IPS DF 6.9 (cell line): ENCODE measurements around the gene PIK3R2.

Experiments used
- DNase-seq: peaks from one replicate; pipeline ENCODE4 v3.0.0-alpha.2; 2013; ENCODE audit warnings: low read depth, low spot score
- H3K27ac ChIP-seq: one replicate; pipeline ENCODE4 v1.5.1; 2013; ENCODE audit warnings: low read length, control low read depth
- H3K27me3 ChIP-seq: 2 replicates; pipeline ENCODE4 v1.6.1; 2013; ENCODE audit warnings: mild to moderate bottlenecking, low read length; ENCODE audit not compliant: control insufficient read depth, insufficient read depth
- H3K36me3 ChIP-seq: 2 replicates; pipeline ENCODE4 v1.6.1; 2013; ENCODE audit warnings: low read length; ENCODE audit not compliant: control insufficient read depth, insufficient read depth
- H3K4me1 ChIP-seq: 2 replicates; pipeline ENCODE4 v1.6.1; 2013; ENCODE audit warnings: low read length; ENCODE audit not compliant: control insufficient read depth, insufficient read depth
- H3K4me3 ChIP-seq: 2 replicates; pipeline ENCODE4 v1.5.1; 2013; ENCODE audit warnings: mild to moderate bottlenecking, low read length
- H3K9me3 ChIP-seq: 2 replicates; pipeline ENCODE4 v1.6.1; 2013; ENCODE audit warnings: low read length, inconsistent platforms; ENCODE audit not compliant: control insufficient read depth, insufficient read depth
- WGBS: extraction: QIAGEN DNeasy Blood & Tissue Kit; methylation state at CpG from one replicate; pipeline ENCODE4 v1.1.7; 2013; ENCODE audit warnings: mixed read lengths, missing lambda C conversion rate; ENCODE audit not compliant: insufficient read length, insufficient coverage; 5-methylcytosine and 5-hydroxymethylcytosine counted together

Gene PIK3R2

DNA sequence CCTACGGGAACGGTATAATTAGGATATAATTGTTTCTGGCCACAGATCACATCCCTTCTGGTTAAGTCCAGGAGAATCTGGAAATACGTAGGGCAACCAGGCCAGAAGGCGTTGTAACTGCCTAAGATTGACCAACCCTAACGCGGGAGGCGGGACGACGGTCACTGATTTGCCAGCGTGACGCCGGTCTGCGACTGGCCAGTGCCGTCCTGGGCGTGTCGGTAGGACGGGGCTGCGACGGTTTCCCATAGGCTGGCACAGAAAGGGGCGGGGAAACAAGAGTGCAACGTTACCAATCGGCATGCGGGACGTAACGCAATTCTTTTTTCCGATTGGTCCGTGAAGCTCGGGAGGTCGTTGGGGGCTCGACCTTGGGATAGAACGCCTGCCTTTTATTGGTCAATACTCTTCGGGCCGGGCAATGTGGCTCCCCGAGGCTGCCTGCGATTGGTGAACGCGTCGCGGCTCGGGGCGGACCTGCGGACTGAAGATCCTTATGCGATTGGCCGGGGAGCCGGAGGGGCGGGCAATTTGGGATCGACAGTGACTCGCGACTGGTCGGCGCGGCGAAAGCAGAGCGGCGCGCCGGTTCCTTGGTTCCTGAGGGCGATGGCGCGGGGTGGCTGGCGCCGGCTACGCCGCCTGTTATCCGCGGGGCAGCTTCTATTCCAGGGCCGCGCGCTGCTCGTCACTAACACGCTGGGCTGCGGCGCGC lies 39.9 kb downstream of the PIK3R2 start, which contains the start of gene MPV17L2:
MPV17L2 (plus strand) TSS at position 546 of the 715 bp plus-strand sequence; CDS start at position 610, 64 bp downstream.
- H3K27me3 ChIP-seq = no peaks in the 10 kb centered on the region
- H3K27ac ChIP-seq = no peak within 1 kb of the TSS
- H3K4me3 ChIP-seq = peak within 1 kb of the TSS; percentile 75
- no CpG with 5 or more reads among the region's 74 CpGs for WGBS
- DNase-seq = peak; percentile 100
- H3K9me3 ChIP-seq = no peaks in the 10 kb centered on the region
- peaks cover 2% of the 10 kb centered on the region for H3K4me1 ChIP-seq
- peaks cover 6% of the 10 kb centered on the region for H3K36me3 ChIP-seq

DNA sequence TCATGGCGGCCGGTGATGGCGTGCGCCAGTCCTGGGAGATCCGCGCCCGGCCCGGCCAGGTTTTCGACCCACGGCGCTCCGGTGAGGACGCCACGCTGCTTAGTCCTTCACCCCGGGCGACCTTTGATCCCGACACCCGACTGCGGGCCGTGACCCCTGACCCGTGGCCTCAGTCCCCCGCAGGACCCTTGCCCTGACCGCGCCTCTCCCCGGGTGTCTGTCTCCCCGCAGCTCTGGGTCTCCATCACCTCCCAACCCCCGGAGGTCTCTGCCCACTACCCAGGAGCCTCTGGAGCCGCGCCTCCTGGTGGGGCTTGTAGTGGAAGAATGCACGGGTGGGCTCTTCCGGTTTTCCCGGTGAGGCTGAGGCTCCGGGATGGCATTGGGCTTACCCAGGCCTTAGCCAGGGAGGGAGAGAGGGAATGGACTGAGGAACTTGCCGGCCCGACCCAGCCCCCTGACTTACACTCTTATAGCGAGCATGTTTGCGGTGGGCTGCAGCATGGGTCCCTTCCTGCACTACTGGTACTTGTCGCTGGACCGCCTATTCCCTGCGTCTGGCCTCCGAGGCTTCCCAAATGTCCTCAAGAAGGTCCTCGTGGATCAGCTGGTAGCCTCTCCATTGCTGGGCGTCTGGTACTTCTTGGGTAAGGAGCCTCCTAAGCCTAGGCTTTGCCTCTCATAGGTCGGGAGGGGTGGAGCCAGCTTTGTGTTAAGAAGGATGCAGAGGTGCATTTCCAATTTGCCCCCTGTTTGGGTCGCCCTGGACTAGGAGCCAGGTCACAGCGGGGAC lies 40.6 kb downstream of the PIK3R2 start:
- H3K9me3 ChIP-seq = no peaks in the 10 kb centered on the region
- no CpG with 5 or more reads among the region's 46 CpGs for WGBS
- H3K4me1 ChIP-seq = peaks cover 2% of the 10 kb centered on the region
- no peak overlapping the region for H3K27ac ChIP-seq
- H3K36me3 ChIP-seq = peaks cover 13% of the 10 kb centered on the region
- no peaks in the 10 kb centered on the region for H3K27me3 ChIP-seq
- DNase-seq = no peak
- H3K4me3 ChIP-seq = peak overlapping the region; percentile 75

DNA sequence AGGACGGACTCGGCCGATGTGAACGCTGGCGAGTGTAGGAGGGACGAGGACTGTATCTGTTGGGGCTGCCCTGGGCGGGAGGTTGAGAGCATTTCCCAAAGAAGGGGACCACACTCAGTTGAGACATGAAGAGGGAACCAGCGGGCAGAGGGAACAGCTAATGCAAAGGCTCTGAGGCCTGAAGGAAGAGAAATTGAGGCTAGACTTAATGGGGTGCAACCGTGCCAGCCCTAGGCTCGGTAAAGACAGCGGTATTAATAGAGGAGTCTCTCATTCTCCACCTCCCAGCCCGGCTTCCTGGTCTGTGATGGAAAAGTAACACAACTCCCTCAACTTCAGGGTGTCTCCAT lies 41.2 kb downstream of the PIK3R2 start:
- WGBS = no CpG with 5 or more reads among the region's 12 CpGs
- no peaks in the 10 kb centered on the region for H3K27me3 ChIP-seq
- DNase-seq = no peak
- H3K36me3 ChIP-seq = peaks cover 16% of the 10 kb centered on the region
- no peaks in the 10 kb centered on the region for H3K9me3 ChIP-seq
- H3K4me3 ChIP-seq = peak overlapping the region; percentile 75; the same call in 1 of the 2 replicates
- no peak overlapping the region for H3K27ac ChIP-seq
- H3K4me1 ChIP-seq = peaks cover 2% of the 10 kb centered on the region

GRCh38 chr19:18194554-18195238 lies 41.7 kb downstream of the PIK3R2 start:
- WGBS = no CpG with 5 or more reads among the region's 27 CpGs
- Histone ChIP-seq H3K27ac (no peak overlapping the region), H3K27me3 (no peaks in the 10 kb centered on the region), H3K4me1 (peaks cover 2% of the 10 kb centered on the region), H3K36me3 (peaks cover 16% of the 10 kb centered on the region), H3K4me3 (peak overlapping the region; percentile 1; the same call in 1 of the 2 replicates), H3K9me3 (no peaks in the 10 kb centered on the region)
- DNase-seq = no peak

GRCh38 chr19:18196511-18196845 lies 43.5 kb downstream of the PIK3R2 start:
- H3K36me3 ChIP-seq = peaks cover 16% of the 10 kb centered on the region
- DNase-seq = no peak
- H3K27ac ChIP-seq = no peak overlapping the region
- WGBS = no CpG with 5 or more reads among the region's 7 CpGs
- H3K4me3 ChIP-seq = no peak overlapping the region
- no peaks in the 10 kb centered on the region for H3K9me3 ChIP-seq
- peaks cover 2% of the 10 kb centered on the region for H3K4me1 ChIP-seq
- H3K27me3 ChIP-seq = no peaks in the 10 kb centered on the region

GRCh38 chr19:18197306-18197705 lies 44.3 kb downstream of the PIK3R2 start:
- no peak overlapping the region for H3K27ac ChIP-seq
- H3K27me3 ChIP-seq = no peaks in the 10 kb centered on the region
- no peak for DNase-seq
- no CpG with 5 or more reads among the region's 18 CpGs for WGBS
- H3K36me3 ChIP-seq = peaks cover 16% of the 10 kb centered on the region
- no peaks in the 10 kb centered on the region; the same call in 1 of the 2 replicates for H3K4me1 ChIP-seq
- no peak overlapping the region for H3K4me3 ChIP-seq
- no peaks in the 10 kb centered on the region for H3K9me3 ChIP-seq

GRCh38 chr19:18197941-18198340 lies 45.0 kb downstream of the PIK3R2 start:
- Histone ChIP-seq H3K4me3 (no peak overlapping the region), H3K36me3 (peaks cover 16% of the 10 kb centered on the region), H3K4me1 (no peaks in the 10 kb centered on the region; the same call in none of the 2 replicates), H3K27ac (no peak overlapping the region), H3K9me3 (no peaks in the 10 kb centered on the region), H3K27me3 (no peaks in the 10 kb centered on the region)
- WGBS = no CpG with 5 or more reads among the region's 6 CpGs
- no peak for DNase-seq

DNA sequence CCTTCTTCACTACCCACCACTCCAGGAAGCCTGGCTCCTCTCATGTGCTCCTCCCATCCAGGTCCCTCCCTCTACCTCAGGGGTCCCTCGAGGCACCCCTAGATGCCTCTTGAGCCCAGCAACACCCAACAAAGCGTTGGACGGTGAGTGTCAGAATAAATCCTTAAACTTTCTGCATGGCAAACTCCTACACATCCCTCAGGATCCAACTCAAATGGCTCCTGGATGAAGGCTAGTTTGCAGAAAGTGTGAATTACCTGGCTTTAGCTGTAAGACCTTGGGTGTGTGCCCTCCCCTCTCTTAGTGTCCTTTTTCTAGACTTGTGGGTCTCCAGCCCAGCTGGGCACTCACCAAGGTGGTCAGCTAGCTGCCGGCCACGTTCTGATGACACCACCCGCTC lies 45.4 kb downstream of the PIK3R2 start:
- H3K36me3 ChIP-seq = peaks cover 16% of the 10 kb centered on the region
- no CpG with 5 or more reads among the region's 6 CpGs for WGBS

DNA sequence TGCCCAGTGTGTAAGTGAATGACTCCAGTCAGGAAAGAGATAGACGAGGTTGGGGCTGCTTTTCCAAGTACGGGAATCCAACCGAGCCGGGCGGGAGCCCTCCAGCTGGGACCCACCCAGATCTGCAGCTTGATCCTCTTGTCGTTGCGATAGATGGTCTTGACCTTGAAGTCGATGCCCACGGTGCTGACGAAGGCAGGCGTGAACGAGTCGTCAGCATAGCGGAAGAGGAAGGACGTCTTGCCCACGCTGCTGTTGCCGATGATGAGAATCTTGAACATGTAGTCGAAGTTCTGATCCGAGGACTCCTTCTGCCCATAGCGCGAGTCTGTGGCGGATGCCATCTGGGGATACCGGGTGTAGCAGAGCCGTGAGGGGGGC lies 49.4 kb downstream of the PIK3R2 start:
- no peaks in the 10 kb centered on the region for H3K27me3 ChIP-seq
- no peak for DNase-seq
- H3K9me3 ChIP-seq = no peaks in the 10 kb centered on the region
- no peak overlapping the region for H3K4me3 ChIP-seq
- WGBS = no CpG with 5 or more reads among the region's 24 CpGs
- no peak overlapping the region for H3K27ac ChIP-seq
- peaks cover 12% of the 10 kb centered on the region for H3K36me3 ChIP-seq
- H3K4me1 ChIP-seq = peaks cover 5% of the 10 kb centered on the region

More for the DNA sequence above, 45.4 kb downstream of the PIK3R2 start:
- Histone ChIP-seq H3K4me1 (peaks cover 4% of the 10 kb centered on the region), H3K4me3 (no peak overlapping the region), H3K27ac (no peak overlapping the region), H3K27me3 (no peaks in the 10 kb centered on the region), H3K9me3 (no peaks in the 10 kb centered on the region)
- DNase-seq = no peak

GRCh38 chr19:18202778-18203407 lies 49.9 kb downstream of the PIK3R2 start:
- H3K4me3 ChIP-seq = peak overlapping the region; percentile 61; the same call in 1 of the 2 replicates
- no CpG with 5 or more reads among the region's 32 CpGs for WGBS

More at GRCh38 chr19:18202778-18203407, 49.9 kb downstream of the PIK3R2 start:
- peaks cover 5% of the 10 kb centered on the region for H3K4me1 ChIP-seq
- peaks cover 9% of the 10 kb centered on the region; the same call in 1 of the 2 replicates for H3K36me3 ChIP-seq
- no peaks in the 10 kb centered on the region for H3K27me3 ChIP-seq
- no peak for DNase-seq
- H3K9me3 ChIP-seq = no peaks in the 10 kb centered on the region
- no peak overlapping the region for H3K27ac ChIP-seq
